NCI-H128 (cell line): ENCODE data around the gene DDX1.

ENCODE experiments used
- DNase-seq: peaks from one replicate; lab custom pipeline; 2025; ENCODE audit not compliant: unreplicated experiment; lab: John Stamatoyannopoulos, UW

Gene DDX1

GRCh38 chr2:15642815-15643500 is 51.3 kb downstream of the DDX1 start:
- DNase-seq, result no peak

GRCh38 chr2:15643791-15644585 is 52.3 kb downstream of the DDX1 start:
- no peak for DNase-seq

GRCh38 chr2:15645300-15645699 is 53.6 kb downstream of the DDX1 start:
- DNase-seq, result no peak

- DNase-seq, result no peak
These were observed 54.2 kb downstream of the DDX1 start for GRCh38 chr2:15645720-15646385.

GRCh38 chr2:15646661-15647060 is 55.0 kb downstream of the DDX1 start:
- DNase-seq, result no peak

GRCh38 chr2:15647622-15648590 is 56.2 kb downstream of the DDX1 start:
- no peak for DNase-seq

GRCh38 chr2:15648593-15649525 is 57.2 kb downstream of the DDX1 start:
- no peak for DNase-seq

- no peak for DNase-seq
These were observed 58.0 kb downstream of the DDX1 start for GRCh38 chr2:15649561-15650255.

- no peak for DNase-seq
These were observed 59.1 kb downstream of the DDX1 start for GRCh38 chr2:15650616-15651366.

GRCh38 chr2:15651367-15651727 is 59.7 kb downstream of the DDX1 start:
- no peak for DNase-seq

- DNase-seq, result no peak
These were observed 60.6 kb downstream of the DDX1 start for GRCh38 chr2:15652252-15652651.

- DNase-seq, result no peak
These were observed 61.1 kb downstream of the DDX1 start for GRCh38 chr2:15652801-15653200.

GRCh38 chr2:15653806-15654726 is 62.4 kb downstream of the DDX1 start:
- no peak for DNase-seq

- DNase-seq, result no peak
These were observed 63.0 kb downstream of the DDX1 start for GRCh38 chr2:15654727-15655073.

GRCh38 chr2:15655123-15655887 is 63.6 kb downstream of the DDX1 start:
- no peak for DNase-seq

- DNase-seq, result no peak
These were observed 64.4 kb downstream of the DDX1 start for GRCh38 chr2:15656090-15656489.

GRCh38 chr2:15657759-15658158 is 66.1 kb downstream of the DDX1 start:
- DNase-seq, result no peak
